GM23338 (cell line): ENCODE data around the gene CMSS1. TPM values are rescaled to one million over a fixed set of nuclear protein-coding genes. Genes with fewer than 3 reads are reported as not detected.

Experiments used
- ATAC-seq: fragments of 200-7000 bp; cut with Tn5 transposase; 3 replicates; pipeline ENCODE4 v1.9.1; 2020
- DNase-seq: peaks from one replicate; pipeline ENCODE4 v3.0.0-alpha.2; 2015; ENCODE audit warnings: low spot score
- H2AFZ ChIP-seq: fragments of 200-600 bp; sonication (generic); 2 replicates; pipeline ENCODE4 v1.8.0; 2016; ENCODE audit warnings: antibody characterized with exemption, mild to moderate bottlenecking, moderate library complexity
- H3F3A ChIP-seq: fragments of 200-600 bp; sonication (generic); replicated peaks from 2 replicates; pipeline ENCODE4 v1.8.0; 2017; ENCODE audit warnings: antibody characterized with exemption, mixed run types, low read depth
- H3K27ac ChIP-seq: fragments of 200-600 bp; sonication (generic); 2 replicates; pipeline ENCODE4 v1.6.1; 2016; ENCODE audit warnings: low read depth
- H3K27me3 ChIP-seq: fragments of 200-600 bp; sonication (generic); 2 replicates; pipeline ENCODE4 v1.8.0; 2016; ENCODE audit warnings: mild to moderate bottlenecking, mixed run types, moderate library complexity; ENCODE audit not compliant: insufficient read depth
- H3K36me3 ChIP-seq: fragments of 200-600 bp; sonication (generic); 2 replicates; pipeline ENCODE4 v1.8.0; 2016; ENCODE audit warnings: mild to moderate bottlenecking; ENCODE audit not compliant: insufficient read depth
- H3K4me1 ChIP-seq: fragments of 200-600 bp; sonication (generic); 2 replicates; pipeline ENCODE4 v1.8.0; 2016; ENCODE audit warnings: mild to moderate bottlenecking, moderate library complexity; ENCODE audit not compliant: insufficient read depth
- H3K4me2 ChIP-seq: fragments of 200-600 bp; sonication (generic); 2 replicates; pipeline ENCODE4 v1.7.1; 2017; ENCODE audit warnings: mixed run types
- H3K4me3 ChIP-seq: fragments of 200-600 bp; sonication (generic); 2 replicates; pipeline ENCODE4 v1.6.1; 2016; ENCODE audit warnings: mixed run types
- H3K79me2 ChIP-seq: fragments of 200-600 bp; sonication (generic); replicated peaks from 2 replicates; pipeline ENCODE4 v1.8.0; 2017; ENCODE audit warnings: mild to moderate bottlenecking; ENCODE audit not compliant: insufficient read depth
- H3K9me2 ChIP-seq: fragments of 200-600 bp; sonication (generic); 2 replicates; pipeline ENCODE4 v1.8.0; 2017; ENCODE audit not compliant: insufficient read depth
- H4K20me1 ChIP-seq: fragments of 200-600 bp; sonication (generic); replicated peaks from 2 replicates; pipeline ENCODE4 v1.8.0; 2017; ENCODE audit warnings: mild to moderate bottlenecking; ENCODE audit not compliant: insufficient read depth
- H3K27ac Mint-ChIP-seq: 2 replicates; pipeline ENCODE4 v1.8.0; 2020; ENCODE audit warnings: inconsistent platforms, mild to moderate bottlenecking, moderate library complexity, mixed read lengths
- H3K27me3 Mint-ChIP-seq: 3 replicates; pipeline ENCODE4 v1.8.0; 2022; ENCODE audit warnings: low read depth, mild to moderate bottlenecking, moderate library complexity, mixed read lengths, inconsistent platforms; ENCODE audit not compliant: insufficient read depth, poor library complexity
- H3K36me3 Mint-ChIP-seq: 3 replicates; pipeline ENCODE4 v1.8.0; 2021; ENCODE audit warnings: low read depth, mild to moderate bottlenecking, inconsistent platforms, moderate library complexity, mixed read lengths
- H3K4me1 Mint-ChIP-seq: 3 replicates; pipeline ENCODE4 v1.8.0; 2020; ENCODE audit warnings: mild to moderate bottlenecking, inconsistent platforms, mixed read lengths
- H3K4me3 Mint-ChIP-seq: 3 replicates; pipeline ENCODE4 v1.8.0; 2021; ENCODE audit warnings: moderate library complexity, mild to moderate bottlenecking, inconsistent platforms, mixed read lengths
- H3K9me3 Mint-ChIP-seq: 3 replicates; pipeline ENCODE4 v1.8.0; 2020; ENCODE audit warnings: moderate library complexity, mild to moderate bottlenecking, inconsistent platforms, mixed read lengths
- CREB1 ChIP-seq: fragments of 250-450 bp; sonication (Bioruptor Pico); IDR thresholded peaks from 2 replicates; pipeline ENCODE4 v1.5.0; 2020; ENCODE audit warnings: low read depth, mild to moderate bottlenecking, moderate library complexity
- EZH2 ChIP-seq: fragments of 200-600 bp; sonication (generic); IDR thresholded peaks from one replicate; pipeline ENCODE4 v1.8.0; 2017; ENCODE audit warnings: antibody characterized with exemption, mild to moderate bottlenecking, low read depth; ENCODE audit not compliant: unreplicated experiment
- ZNF114 ChIP-seq: fragments of 250-450 bp; sonication (Bioruptor Pico); IDR thresholded peaks from 2 replicates; pipeline ENCODE4 v1.5.0; 2020; ENCODE audit warnings: mild to moderate bottlenecking, moderate library complexity
- ZNF331 ChIP-seq: fragments of 250-450 bp; sonication (Bioruptor Pico); IDR thresholded peaks from 2 replicates; pipeline ENCODE4 v1.5.0; 2020; ENCODE audit warnings: low read depth, mild to moderate bottlenecking, moderate library complexity
- polyA plus RNA-seq: library from polyadenylated mRNA; unstranded; fragments of >200 nt; fragmentation: Nextera tagmentation; extraction: Ambion mirVana; gene quantifications from 2 replicates; pipeline ENCODE4 v1.2.1, GENCODE V29; 2016
- total RNA-seq: library from RNA; depleted of rRNA; stranded (reverse); fragments of >200 nt; shearing (Covaris generic); gene quantifications from 2 replicates; pipeline ENCODE4 v1.2.3, GENCODE V29; 2014
- TF ChIP-seq, protein P1 (sequence below): IDR thresholded peaks from 2 replicates; pipeline ENCODE4 v1.6.1; 2016; ENCODE audit warnings: antibody characterized with exemption
- TF ChIP-seq, protein P2 (sequence below): fragments of 250-450 bp; sonication (Bioruptor Pico); IDR thresholded peaks from 2 replicates; pipeline ENCODE4 v1.5.0; 2020; ENCODE audit warnings: mild to moderate bottlenecking, moderate library complexity
- TF ChIP-seq, protein P3 (sequence below), 2 experiments: fragments of 200-600 bp in 1 of 2; sonication (generic) in 1 of 2; conservative IDR thresholded peaks; 2 replicates each; pipeline versions ENCODE4 v1.5.1 to v1.6.1; 2016 to 2017; ENCODE audit warnings: antibody characterized with exemption in 2 of 2, low read depth in 2 of 2, mild to moderate bottlenecking in 2 of 2, moderate library complexity in 1 of 2

CMSS1 gene
- total and polyA plus RNA-seq, 2 experiments from 2014 or later, result 39.4 to 187 TPM

DNA sequence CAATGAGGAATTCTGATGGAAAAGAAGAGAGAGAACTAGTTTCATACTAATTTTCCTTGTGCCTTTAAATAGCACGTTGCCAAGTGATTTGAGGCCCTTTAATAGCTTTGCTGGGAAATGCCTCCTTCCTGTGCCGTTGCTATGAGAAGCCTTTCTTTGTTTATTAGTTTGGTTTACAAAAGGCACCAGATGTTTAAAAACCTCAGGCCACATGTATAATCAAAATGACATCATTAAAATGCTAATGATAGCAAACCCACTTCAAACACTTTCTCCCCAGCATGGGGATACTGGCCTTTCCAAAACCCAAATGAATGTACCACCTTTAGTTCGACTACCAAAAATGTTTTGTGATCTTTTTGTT lies 393.1 kb downstream of the CMSS1 start:
- peaks cover 28% of the 10 kb centered on the region for H3K4me1 Mint-ChIP-seq
- Histone ChIP-seq H3K27ac (peak overlapping the region; percentile 72), H3K4me2 (peak overlapping the region; percentile 52), H3K4me3 (no peak overlapping the region), H3K27me3 (no peaks in the 10 kb centered on the region), H3K9me2 (no peaks in the 10 kb centered on the region), H3K79me2 (no peaks in the 10 kb centered on the region), H3K36me3 (no peaks in the 10 kb centered on the region), H2AFZ (no peak overlapping the region), H3K4me1 (peaks cover 25% of the 10 kb centered on the region), H4K20me1 (no peaks in the 10 kb centered on the region), H3F3A (0 out of 2 replicates have a peak, but pooled peaks cover 4% of the 10 kb centered on the region)
- H3K36me3 Mint-ChIP-seq, result no peaks in the 10 kb centered on the region
- TF ChIP-seq ZNF114 (CRISPR knock-in tag) (no peak), CREB1 (CRISPR knock-in tag) (0 out of 2 replicates have a peak, but pooled peaks have one; percentile 15), EZH2 (no peak)
- H3K27ac Mint-ChIP-seq, result peak overlapping the region; percentile 91
- ATAC-seq (peak; percentile 80), DNase-seq (peak; percentile 88)
- H3K27me3 Mint-ChIP-seq, result peaks cover 7% of the 10 kb centered on the region
- H3K9me3 Mint-ChIP-seq, result no peaks in the 10 kb centered on the region; the same call in 2 of the 3 replicates
- H3K4me3 Mint-ChIP-seq, result peak overlapping the region; percentile 17; the same call in 2 of the 3 replicates

DNA sequence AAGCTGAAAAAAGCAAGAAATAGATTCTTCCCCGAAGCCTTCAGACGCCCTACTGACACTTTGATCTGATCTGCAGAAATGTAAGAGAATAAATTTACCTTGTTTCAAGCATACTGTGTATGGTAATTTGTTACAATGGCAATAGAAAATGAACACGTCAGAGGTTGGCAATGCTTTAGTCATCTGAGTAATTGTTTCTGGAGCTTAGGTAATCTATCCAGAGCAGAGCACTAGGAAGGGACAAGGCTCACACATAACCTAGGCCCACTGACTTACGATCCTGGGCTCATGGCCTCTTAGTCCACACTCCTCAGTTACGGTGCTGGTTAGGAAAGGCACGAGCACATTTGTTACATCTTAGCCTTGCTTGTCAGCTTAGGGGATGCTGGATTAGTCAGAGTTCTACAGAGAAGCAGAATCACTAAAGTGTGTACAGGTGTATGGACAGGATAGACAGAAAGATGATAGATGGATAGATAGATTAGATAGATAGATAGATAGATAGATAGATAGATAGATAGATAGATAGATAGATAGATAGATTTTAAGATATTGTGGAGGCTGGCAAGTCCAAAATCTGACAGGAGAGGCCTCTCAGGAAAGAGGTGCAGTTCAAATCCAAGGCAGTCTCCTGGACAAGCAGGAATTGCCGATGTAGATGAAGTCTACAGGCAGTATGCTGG lies 396.4 kb downstream of the CMSS1 start:
- peaks cover 28% of the 10 kb centered on the region for H3K4me1 Mint-ChIP-seq
- Histone ChIP-seq H3K4me2 (no peak overlapping the region), H3K27me3 (no peaks in the 10 kb centered on the region), H3K9me2 (no peaks in the 10 kb centered on the region), H2AFZ (0 out of 2 replicates have a peak overlapping the region, but pooled peaks have one; percentile 5), H3F3A (0 out of 2 replicates have a peak, but pooled peaks cover 4% of the 10 kb centered on the region), H3K4me1 (peaks cover 25% of the 10 kb centered on the region), H3K27ac (no peak overlapping the region), H3K4me3 (no peak overlapping the region), H4K20me1 (no peaks in the 10 kb centered on the region), H3K79me2 (no peaks in the 10 kb centered on the region), H3K36me3 (no peaks in the 10 kb centered on the region)
- DNase-seq, result no peak
- peaks cover 5% of the 10 kb centered on the region for H3K9me3 Mint-ChIP-seq
- peaks cover 2% of the 10 kb centered on the region; the same call in 2 of the 3 replicates for H3K36me3 Mint-ChIP-seq
- peaks cover 8% of the 10 kb centered on the region for H3K27me3 Mint-ChIP-seq
- no peak overlapping the region for H3K4me3 Mint-ChIP-seq
- H3K27ac Mint-ChIP-seq, result no peak overlapping the region
- ATAC-seq, result no peak
- TF ChIP-seq ZNF114 (CRISPR knock-in tag) (no peak), ZNF331 (CRISPR knock-in tag) (no peak)
- TF ChIP-seq, protein P1, sequence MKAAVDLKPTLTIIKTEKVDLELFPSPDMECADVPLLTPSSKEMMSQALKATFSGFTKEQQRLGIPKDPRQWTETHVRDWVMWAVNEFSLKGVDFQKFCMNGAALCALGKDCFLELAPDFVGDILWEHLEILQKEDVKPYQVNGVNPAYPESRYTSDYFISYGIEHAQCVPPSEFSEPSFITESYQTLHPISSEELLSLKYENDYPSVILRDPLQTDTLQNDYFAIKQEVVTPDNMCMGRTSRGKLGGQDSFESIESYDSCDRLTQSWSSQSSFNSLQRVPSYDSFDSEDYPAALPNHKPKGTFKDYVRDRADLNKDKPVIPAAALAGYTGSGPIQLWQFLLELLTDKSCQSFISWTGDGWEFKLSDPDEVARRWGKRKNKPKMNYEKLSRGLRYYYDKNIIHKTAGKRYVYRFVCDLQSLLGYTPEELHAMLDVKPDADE, result no peak
- TF ChIP-seq, protein P2, sequence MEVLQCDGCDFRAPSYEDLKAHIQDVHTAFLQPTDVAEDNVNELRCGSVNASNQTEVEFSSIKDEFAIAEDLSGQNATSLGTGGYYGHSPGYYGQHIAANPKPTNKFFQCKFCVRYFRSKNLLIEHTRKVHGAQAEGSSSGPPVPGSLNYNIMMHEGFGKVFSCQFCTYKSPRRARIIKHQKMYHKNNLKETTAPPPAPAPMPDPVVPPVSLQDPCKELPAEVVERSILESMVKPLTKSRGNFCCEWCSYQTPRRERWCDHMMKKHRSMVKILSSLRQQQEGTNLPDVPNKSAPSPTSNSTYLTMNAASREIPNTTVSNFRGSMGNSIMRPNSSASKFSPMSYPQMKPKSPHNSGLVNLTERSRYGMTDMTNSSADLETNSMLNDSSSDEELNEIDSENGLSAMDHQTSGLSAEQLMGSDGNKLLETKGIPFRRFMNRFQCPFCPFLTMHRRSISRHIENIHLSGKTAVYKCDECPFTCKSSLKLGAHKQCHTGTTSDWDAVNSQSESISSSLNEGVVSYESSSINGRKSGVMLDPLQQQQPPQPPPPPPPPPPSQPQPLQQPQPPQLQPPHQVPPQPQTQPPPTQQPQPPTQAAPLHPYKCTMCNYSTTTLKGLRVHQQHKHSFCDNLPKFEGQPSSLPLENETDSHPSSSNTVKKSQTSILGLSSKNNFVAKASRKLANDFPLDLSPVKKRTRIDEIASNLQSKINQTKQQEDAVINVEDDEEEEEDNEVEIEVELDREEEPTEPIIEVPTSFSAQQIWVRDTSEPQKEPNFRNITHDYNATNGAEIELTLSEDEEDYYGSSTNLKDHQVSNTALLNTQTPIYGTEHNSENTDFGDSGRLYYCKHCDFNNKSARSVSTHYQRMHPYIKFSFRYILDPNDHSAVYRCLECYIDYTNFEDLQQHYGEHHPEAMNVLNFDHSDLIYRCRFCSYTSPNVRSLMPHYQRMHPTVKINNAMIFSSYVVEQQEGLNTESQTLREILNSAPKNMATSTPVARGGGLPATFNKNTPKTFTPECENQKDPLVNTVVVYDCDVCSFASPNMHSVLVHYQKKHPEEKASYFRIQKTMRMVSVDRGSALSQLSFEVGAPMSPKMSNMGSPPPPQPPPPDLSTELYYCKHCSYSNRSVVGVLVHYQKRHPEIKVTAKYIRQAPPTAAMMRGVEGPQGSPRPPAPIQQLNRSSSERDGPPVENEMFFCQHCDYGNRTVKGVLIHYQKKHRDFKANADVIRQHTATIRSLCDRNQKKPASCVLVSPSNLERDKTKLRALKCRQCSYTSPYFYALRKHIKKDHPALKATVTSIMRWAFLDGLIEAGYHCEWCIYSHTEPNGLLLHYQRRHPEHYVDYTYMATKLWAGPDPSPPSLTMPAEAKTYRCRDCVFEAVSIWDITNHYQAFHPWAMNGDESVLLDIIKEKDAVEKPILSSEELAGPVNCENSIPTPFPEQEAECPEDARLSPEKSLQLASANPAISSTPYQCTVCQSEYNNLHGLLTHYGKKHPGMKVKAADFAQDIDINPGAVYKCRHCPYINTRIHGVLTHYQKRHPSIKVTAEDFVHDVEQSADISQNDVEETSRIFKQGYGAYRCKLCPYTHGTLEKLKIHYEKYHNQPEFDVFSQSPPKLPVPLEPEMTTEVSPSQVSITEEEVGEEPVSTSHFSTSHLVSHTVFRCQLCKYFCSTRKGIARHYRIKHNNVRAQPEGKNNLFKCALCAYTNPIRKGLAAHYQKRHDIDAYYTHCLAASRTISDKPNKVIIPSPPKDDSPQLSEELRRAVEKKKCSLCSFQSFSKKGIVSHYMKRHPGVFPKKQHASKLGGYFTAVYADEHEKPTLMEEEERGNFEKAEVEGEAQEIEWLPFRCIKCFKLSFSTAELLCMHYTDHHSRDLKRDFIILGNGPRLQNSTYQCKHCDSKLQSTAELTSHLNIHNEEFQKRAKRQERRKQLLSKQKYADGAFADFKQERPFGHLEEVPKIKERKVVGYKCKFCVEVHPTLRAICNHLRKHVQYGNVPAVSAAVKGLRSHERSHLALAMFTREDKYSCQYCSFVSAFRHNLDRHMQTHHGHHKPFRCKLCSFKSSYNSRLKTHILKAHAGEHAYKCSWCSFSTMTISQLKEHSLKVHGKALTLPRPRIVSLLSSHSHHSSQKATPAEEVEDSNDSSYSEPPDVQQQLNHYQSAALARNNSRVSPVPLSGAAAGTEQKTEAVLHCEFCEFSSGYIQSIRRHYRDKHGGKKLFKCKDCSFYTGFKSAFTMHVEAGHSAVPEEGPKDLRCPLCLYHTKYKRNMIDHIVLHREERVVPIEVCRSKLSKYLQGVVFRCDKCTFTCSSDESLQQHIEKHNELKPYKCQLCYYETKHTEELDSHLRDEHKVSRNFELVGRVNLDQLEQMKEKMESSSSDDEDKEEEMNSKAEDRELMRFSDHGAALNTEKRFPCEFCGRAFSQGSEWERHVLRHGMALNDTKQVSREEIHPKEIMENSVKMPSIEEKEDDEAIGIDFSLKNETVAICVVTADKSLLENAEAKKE (CRISPR knock-in tag), result no peak
- TF ChIP-seq, protein P3, sequence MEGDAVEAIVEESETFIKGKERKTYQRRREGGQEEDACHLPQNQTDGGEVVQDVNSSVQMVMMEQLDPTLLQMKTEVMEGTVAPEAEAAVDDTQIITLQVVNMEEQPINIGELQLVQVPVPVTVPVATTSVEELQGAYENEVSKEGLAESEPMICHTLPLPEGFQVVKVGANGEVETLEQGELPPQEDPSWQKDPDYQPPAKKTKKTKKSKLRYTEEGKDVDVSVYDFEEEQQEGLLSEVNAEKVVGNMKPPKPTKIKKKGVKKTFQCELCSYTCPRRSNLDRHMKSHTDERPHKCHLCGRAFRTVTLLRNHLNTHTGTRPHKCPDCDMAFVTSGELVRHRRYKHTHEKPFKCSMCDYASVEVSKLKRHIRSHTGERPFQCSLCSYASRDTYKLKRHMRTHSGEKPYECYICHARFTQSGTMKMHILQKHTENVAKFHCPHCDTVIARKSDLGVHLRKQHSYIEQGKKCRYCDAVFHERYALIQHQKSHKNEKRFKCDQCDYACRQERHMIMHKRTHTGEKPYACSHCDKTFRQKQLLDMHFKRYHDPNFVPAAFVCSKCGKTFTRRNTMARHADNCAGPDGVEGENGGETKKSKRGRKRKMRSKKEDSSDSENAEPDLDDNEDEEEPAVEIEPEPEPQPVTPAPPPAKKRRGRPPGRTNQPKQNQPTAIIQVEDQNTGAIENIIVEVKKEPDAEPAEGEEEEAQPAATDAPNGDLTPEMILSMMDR (conservative IDR thresholded peaks at IDR 0.05; ENCODE audit: low read depth in 2 of 2), result no peak
